Measurements from ENCODE around the gene STX5. TPM values are rescaled to one million over a fixed set of nuclear protein-coding genes. Genes with fewer than 3 reads are reported as not detected.

STX5 gene
- total and polyA plus RNA-seq, 9 of the 15 experiments (the other 6 are each of a cell fraction or from before 2014, with no cell fraction given), result 2.8 to 28.6 (median 23.7) TPM

- TF ChIP-seq SETDB1 (IDR thresholded peaks at IDR 0.05; ENCODE audit: low read length) (no peak), ARNT (IDR thresholded peaks at IDR 0.05) (0 out of 4 replicates have a peak, but pooled peaks of 1 of the 2 experiments have one; percentile 69), ARID3B (CRISPR knock-in tag; IDR thresholded peaks at IDR 0.05; ENCODE audit: borderline replicate concordance) (no peak), EGR1 (conservative IDR thresholded peaks at IDR 0.05) (peak; percentile 50; the same call in 1 of the 2 replicates), MYC (IDR thresholded peaks at IDR 0.05; ENCODE audit: low read depth, low read length) (no peak; the same call in none of the 2 replicates), MYC (CRISPR knock-in tag; IDR thresholded peaks at IDR 0.05; ENCODE audit: borderline replicate concordance, low read depth) (peak; percentile 94), HEY1 (CRISPR knock-in tag; IDR thresholded peaks at IDR 0.05; ENCODE audit: borderline replicate concordance) (peak; percentile 90; the same call in 1 of the 2 replicates), ZNF707 (CRISPR knock-in tag; conservative IDR thresholded peaks at IDR 0.05) (no peak), POLR2A (conservative IDR thresholded peaks at IDR 0.05) (peak; percentile 99), TAF1 (IDR thresholded peaks at IDR 0.05; ENCODE audit: control insufficient read depth, extremely low read depth, insufficient read depth, low read length, severe bottlenecking) (peak; percentile 97), MTF1 (CRISPR knock-in tag; IDR thresholded peaks at IDR 0.05; ENCODE audit: borderline replicate concordance) (no peak), TCF7 (IDR thresholded peaks at IDR 0.05; ENCODE audit: borderline replicate concordance) (peak; percentile 15; the same call in 1 of the 2 replicates), PREB (CRISPR knock-in tag; IDR thresholded peaks at IDR 0.05) (no peak), XRCC3 (IDR thresholded peaks at IDR 0.05) (no peak), NONO (IDR thresholded peaks at IDR 0.05; ENCODE audit: low read depth in 2 of 2, low read length in 1 of 2) (peak; percentile 26 to 76; a peak in 1 of 4 replicates), ESRRA (IDR thresholded peaks at IDR 0.05; ENCODE audit: borderline replicate concordance, low read depth) (peak; percentile 63), ETS2 (tag; IDR thresholded peaks at IDR 0.05; ENCODE audit: borderline replicate concordance, poor library complexity, severe bottlenecking) (no peak)
Measured at GRCh38 chr11:62880803-62881578, 49.1 kb upstream of the STX5 start, which contains the start of gene SLC3A2 (continued).

All from K562 (cell line).